AG04450 (cell line): ENCODE data around the gene PLXDC2. TPM values are rescaled to one million over a fixed set of nuclear protein-coding genes. Genes with fewer than 3 reads are reported as not detected.

ENCODE experiments used
- CTCF ChIA-PET: fragments of 300-600, 350-600 bp; formaldehyde crosslinking; extraction: SDS; loops from one replicate; lab custom pipeline; 2022; ENCODE audit warnings: antibody characterized with exemption, inconsistent platforms; lab: Charles Lee
- POLR2A ChIA-PET: fragments of 350-600 bp; formaldehyde crosslinking; extraction: SDS; loops from one replicate; lab custom pipeline; 2021; ENCODE audit warnings: antibody characterized with exemption, inconsistent platforms; lab: Yijun Ruan, JAX
- DNase-seq: peaks from one replicate; pipeline ENCODE4 v3.0.0-alpha.2; 2011; ENCODE audit warnings: low read depth, low spot score
- H3K27ac ChIP-seq: one replicate; pipeline ENCODE4 v1.5.1; 2012; ENCODE audit warnings: low read depth, low read length, control low read depth
- H3K27me3 ChIP-seq: one replicate; pipeline ENCODE4 v1.6.0; 2012; ENCODE audit warnings: low read length; ENCODE audit not compliant: control insufficient read depth, insufficient read depth
- H3K4me3 ChIP-seq: 2 replicates; pipeline ENCODE4 v1.5.1; 2011; ENCODE audit warnings: mild to moderate bottlenecking, low read depth, low read length, control low read depth
- H3K9me3 ChIP-seq: 2 replicates; pipeline ENCODE4 v1.5.1; 2012; ENCODE audit warnings: low read length; ENCODE audit not compliant: control insufficient read depth, insufficient read depth
- polyA plus RNA-seq: library from polyadenylated mRNA; depleted of rRNA; stranded (reverse); fragments of >200 nt; gene quantifications from 2 replicates; pipeline ENCODE4 v1.2.3, GENCODE V29; 2011
- TF ChIP-seq, protein P1 (sequence below): IDR thresholded peaks from 2 replicates; pipeline ENCODE4 v1.5.1; 2011; ENCODE audit warnings: low read depth, low read length, control low read depth, inconsistent platforms

Gene PLXDC2
- polyA plus RNA-seq, 1 experiment = 10.4 TPM

DNA sequence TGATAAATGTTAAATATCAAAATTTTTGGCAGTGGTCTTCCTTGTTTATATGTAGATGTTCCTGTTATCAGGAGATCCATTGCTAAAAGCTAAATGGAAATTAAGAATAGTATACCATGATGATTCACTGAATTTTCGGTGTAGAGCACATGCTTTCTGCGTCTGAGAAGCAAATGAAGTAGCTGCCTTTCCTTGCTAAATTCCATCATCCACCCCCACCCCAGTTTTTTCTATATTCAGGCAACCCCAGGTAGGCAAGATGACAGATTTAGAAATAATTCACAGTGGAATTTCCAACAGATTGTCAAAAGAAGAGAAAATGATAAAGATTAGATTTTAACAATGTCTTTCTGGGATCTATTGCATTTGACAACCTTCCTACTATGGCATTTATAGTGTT is 231.9 kb downstream of the PLXDC2 start:
- TF ChIP-seq, protein P1, sequence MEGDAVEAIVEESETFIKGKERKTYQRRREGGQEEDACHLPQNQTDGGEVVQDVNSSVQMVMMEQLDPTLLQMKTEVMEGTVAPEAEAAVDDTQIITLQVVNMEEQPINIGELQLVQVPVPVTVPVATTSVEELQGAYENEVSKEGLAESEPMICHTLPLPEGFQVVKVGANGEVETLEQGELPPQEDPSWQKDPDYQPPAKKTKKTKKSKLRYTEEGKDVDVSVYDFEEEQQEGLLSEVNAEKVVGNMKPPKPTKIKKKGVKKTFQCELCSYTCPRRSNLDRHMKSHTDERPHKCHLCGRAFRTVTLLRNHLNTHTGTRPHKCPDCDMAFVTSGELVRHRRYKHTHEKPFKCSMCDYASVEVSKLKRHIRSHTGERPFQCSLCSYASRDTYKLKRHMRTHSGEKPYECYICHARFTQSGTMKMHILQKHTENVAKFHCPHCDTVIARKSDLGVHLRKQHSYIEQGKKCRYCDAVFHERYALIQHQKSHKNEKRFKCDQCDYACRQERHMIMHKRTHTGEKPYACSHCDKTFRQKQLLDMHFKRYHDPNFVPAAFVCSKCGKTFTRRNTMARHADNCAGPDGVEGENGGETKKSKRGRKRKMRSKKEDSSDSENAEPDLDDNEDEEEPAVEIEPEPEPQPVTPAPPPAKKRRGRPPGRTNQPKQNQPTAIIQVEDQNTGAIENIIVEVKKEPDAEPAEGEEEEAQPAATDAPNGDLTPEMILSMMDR = no peak
- H3K9me3 ChIP-seq = no peaks in the 10 kb centered on the region
- H3K4me3 ChIP-seq = no peak overlapping the region
- no peak overlapping the region for H3K27ac ChIP-seq
- POLR2A ChIA-PET = no interaction called here
- no peak for DNase-seq
- no peaks in the 10 kb centered on the region for H3K27me3 ChIP-seq
- CTCF ChIA-PET = no interaction called here

DNA sequence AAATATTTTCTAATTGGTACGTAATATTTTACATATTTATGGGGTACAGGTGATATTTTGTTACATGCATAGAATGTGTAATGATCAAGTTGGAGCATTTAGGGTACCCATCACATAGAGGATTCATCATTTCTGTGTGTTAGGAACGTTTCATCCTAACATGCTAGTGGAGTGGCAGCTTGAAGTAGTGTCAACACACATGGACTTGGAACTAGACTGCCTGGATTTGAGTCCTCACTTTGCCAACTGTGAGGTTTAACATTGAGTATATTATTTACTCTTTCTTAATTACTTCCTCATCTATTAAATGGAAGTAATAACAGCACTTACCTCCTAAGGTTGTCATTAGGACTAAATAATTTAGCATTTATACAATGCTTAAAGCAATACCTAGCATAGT is 241.9 kb downstream of the PLXDC2 start:
- ChIA-PET CTCF (no interaction called here), POLR2A (no interaction called here)
- H3K4me3 ChIP-seq = no peak overlapping the region
- no peak overlapping the region for H3K27ac ChIP-seq
- no peaks in the 10 kb centered on the region for H3K27me3 ChIP-seq
- no peak for DNase-seq
- TF ChIP-seq, protein P1 = no peak
- H3K9me3 ChIP-seq = no peaks in the 10 kb centered on the region; the same call in 1 of the 2 replicates

DNA sequence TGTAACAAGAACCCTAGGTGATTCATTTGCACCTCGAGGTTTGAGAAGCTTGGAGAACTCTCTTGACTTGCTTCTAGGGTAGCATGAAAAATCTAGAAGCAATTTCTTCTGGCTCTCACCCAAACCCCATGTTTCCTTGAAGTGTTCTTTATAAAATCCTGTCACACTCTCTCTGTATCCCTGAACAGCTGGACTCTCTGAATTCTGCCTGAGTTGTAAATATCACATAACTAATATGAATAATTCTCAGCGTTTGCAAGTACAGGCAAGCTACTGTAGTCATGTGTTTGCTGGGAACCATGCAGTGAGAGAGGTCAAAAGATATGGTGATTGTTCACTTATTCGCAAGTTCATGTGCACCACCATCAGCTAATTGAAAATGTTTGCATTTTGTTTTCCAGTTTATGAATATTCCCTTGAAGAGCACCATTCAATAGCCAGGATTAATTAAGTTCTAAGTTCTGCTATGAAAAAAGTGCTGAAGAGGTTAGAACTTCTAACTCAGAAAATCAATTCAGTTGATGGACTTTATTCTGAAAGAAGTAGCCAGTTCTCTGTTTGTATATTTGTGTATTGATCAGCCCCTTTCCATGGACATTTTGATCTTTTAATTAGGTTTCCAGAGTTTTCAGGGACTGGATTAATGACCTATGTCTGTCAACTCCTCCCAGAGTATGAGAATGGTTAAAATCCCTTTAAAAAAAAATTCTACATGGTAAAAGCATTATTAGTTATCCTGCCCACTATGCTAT is 243.0 kb downstream of the PLXDC2 start:
- no peaks in the 10 kb centered on the region; the same call in 1 of the 2 replicates for H3K9me3 ChIP-seq
- ChIA-PET CTCF (no interaction called here), POLR2A (no interaction called here)
- TF ChIP-seq, protein P1 = no peak
- H3K4me3 ChIP-seq = no peak overlapping the region
- no peak for DNase-seq
- no peak overlapping the region for H3K27ac ChIP-seq
- H3K27me3 ChIP-seq = no peaks in the 10 kb centered on the region

DNA sequence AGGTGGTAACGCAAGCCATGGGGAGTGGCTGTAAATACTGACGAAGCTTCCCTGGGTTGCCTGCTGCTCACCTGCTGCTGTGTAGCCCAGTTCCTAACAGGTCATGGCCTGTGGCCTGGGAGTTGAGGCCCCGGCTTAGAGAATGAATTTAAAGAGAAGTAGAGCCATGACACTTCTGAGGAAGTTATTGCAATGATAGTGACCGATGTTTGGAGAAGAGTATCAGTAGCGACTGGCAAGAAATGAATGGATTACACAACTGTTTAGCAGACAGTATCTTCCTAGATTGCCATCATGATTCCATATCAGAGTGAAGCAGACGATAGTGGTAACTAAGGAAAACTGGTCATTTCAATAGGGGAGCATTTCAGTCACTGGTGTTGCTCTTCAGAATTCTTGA is 249.6 kb downstream of the PLXDC2 start:
- Histone ChIP-seq H3K4me3 (no peak overlapping the region), H3K9me3 (no peaks in the 10 kb centered on the region), H3K27ac (no peak overlapping the region), H3K27me3 (no peaks in the 10 kb centered on the region)
- POLR2A ChIA-PET = no interaction called here
- DNase-seq = no peak
- TF ChIP-seq, protein P1 = no peak
- CTCF ChIA-PET = no interaction called here

DNA sequence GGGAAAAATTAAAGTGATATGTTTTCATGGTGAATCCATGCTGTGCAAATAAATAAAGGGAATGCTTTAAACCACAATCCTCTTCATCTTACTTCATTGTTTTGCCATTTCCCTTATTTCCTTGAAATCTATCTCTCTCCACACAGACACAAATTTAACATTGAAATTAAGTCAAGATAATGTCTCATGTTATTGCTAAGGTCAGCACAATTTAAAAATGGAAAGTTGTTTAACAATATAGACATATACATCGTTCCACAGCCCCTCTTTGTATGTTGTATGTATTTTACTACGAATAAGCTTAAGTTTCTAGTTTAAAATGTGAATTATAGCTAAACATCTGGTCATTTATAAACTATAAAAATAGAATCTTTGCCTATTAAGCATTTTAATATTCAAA is 256.9 kb downstream of the PLXDC2 start:
- TF ChIP-seq, protein P1 = no peak
- Histone ChIP-seq H3K9me3 (no peaks in the 10 kb centered on the region), H3K27ac (no peak overlapping the region), H3K4me3 (no peak overlapping the region), H3K27me3 (no peaks in the 10 kb centered on the region)
- ChIA-PET POLR2A (no interaction called here), CTCF (interaction anchor here (0.6 kb wide), 1 partner anchor 21 kb away, joined by 3 read pairs; no protein-coding TSS in a partner anchor)
- DNase-seq = no peak
